Measurements from ENCODE around the gene CLEC20A.

Gene CLEC20A

GRCh38 chr1:178467837-178468236 lies 28.9 kb downstream of the CLEC20A start:
- DNase-seq = no peak

GRCh38 chr1:178465011-178465410 lies 31.8 kb downstream of the CLEC20A start:
- DNase-seq = no peak

GRCh38 chr1:178464566-178464965 lies 32.2 kb downstream of the CLEC20A start:
- no peak for DNase-seq

GRCh38 chr1:178464141-178464540 lies 32.6 kb downstream of the CLEC20A start:
- DNase-seq = no peak

- DNase-seq = no peak
These were observed 35.1 kb downstream of the CLEC20A start for GRCh38 chr1:178461701-178462100.

GRCh38 chr1:178461104-178461503 lies 35.7 kb downstream of the CLEC20A start:
- no peak for DNase-seq

- no peak for DNase-seq
These were observed 38.6 kb downstream of the CLEC20A start for GRCh38 chr1:178458203-178458602.

GRCh38 chr1:178457651-178458050 lies 39.1 kb downstream of the CLEC20A start:
- no peak for DNase-seq

- no peak for DNase-seq
These were observed 40.3 kb downstream of the CLEC20A start for GRCh38 chr1:178456472-178456871.

GRCh38 chr1:178452013-178452412 lies 44.8 kb downstream of the CLEC20A start:
- no peak for DNase-seq

- no peak for DNase-seq
These were observed 45.2 kb downstream of the CLEC20A start for GRCh38 chr1:178451529-178451928.

- DNase-seq = no peak
These were observed 45.9 kb downstream of the CLEC20A start for GRCh38 chr1:178450871-178451270.

GRCh38 chr1:178442925-178443324 lies 53.8 kb downstream of the CLEC20A start:
- no peak for DNase-seq

GRCh38 chr1:178438432-178438831 lies 58.3 kb downstream of the CLEC20A start:
- DNase-seq = no peak

GRCh38 chr1:178436899-178437298 lies 59.9 kb downstream of the CLEC20A start:
- no peak for DNase-seq

GRCh38 chr1:178434899-178435435 lies 61.8 kb downstream of the CLEC20A start:
- DNase-seq = no peak

- DNase-seq = no peak
These were observed 62.4 kb downstream of the CLEC20A start for GRCh38 chr1:178434360-178434759.

Measured in NCI-H524 (cell line).